ENCODE data around the gene APC.

APC gene

GRCh38 chr5:112870966-112871365 lies 133.3 kb downstream of the APC start:
- WGBS (ENCODE audit: extremely low coverage, insufficient coverage, low lambda C conversion rate): no CpG with 5 or more reads among the region's 3 CpGs
- no peak overlapping the region for H3K18ac ChIP-seq (ENCODE audit: low read length)
- no peak overlapping the region for H3K23ac ChIP-seq (ENCODE audit: low read length)
- no peak overlapping the region for H2BK15ac ChIP-seq (replicated peaks; ENCODE audit: low read depth)
- H3K4me1 ChIP-seq (ENCODE audit: control insufficient read depth, low read depth, low read length): no peaks in the 10 kb centered on the region
- no peak overlapping the region for H4K5ac ChIP-seq (ENCODE audit: low read length)
- H2BK5ac ChIP-seq (ENCODE audit: low read length): no peak overlapping the region
- DNase-seq: no peak
- peaks cover 4% of the 10 kb centered on the region for H3K36me3 ChIP-seq (ENCODE audit: control insufficient read depth, insufficient read depth, low read length)
- no peak overlapping the region for H3K56ac ChIP-seq (ENCODE audit: low read length)
- no peak overlapping the region for H3K9ac ChIP-seq (ENCODE audit: low read length)
- no peak overlapping the region for H2AK5ac ChIP-seq (ENCODE audit: low read length)
- H3K27ac ChIP-seq (ENCODE audit: low read depth, low read length): no peak overlapping the region
- no peak overlapping the region for H3K4me3 ChIP-seq (ENCODE audit: low read length)
- no peak overlapping the region for H3K4me2 ChIP-seq (ENCODE audit: low read length)
- H4K8ac ChIP-seq (ENCODE audit: low read depth, low read length): no peak overlapping the region
- H3K27me3 ChIP-seq (ENCODE audit: insufficient read depth, low read length, poor library complexity): no peaks in the 10 kb centered on the region
- no peaks in the 10 kb centered on the region for H3K79me2 ChIP-seq (ENCODE audit: control insufficient read depth, insufficient read depth, low read length)
- no peaks in the 10 kb centered on the region for H3K79me1 ChIP-seq (ENCODE audit: low read length)
- no peak overlapping the region for H3K4ac ChIP-seq (ENCODE audit: low read depth, low read length)
- no peak overlapping the region for H2BK120ac ChIP-seq (ENCODE audit: low read depth, low read length)

GRCh38 chr5:112876362-112876761 lies 138.7 kb downstream of the APC start:
- no peak overlapping the region for H3K23ac ChIP-seq (ENCODE audit: low read length)
- H3K9ac ChIP-seq (ENCODE audit: low read length): no peak overlapping the region
- no peak overlapping the region for H3K27ac ChIP-seq (ENCODE audit: low read depth, low read length)
- no peak overlapping the region for H3K4ac ChIP-seq (ENCODE audit: low read depth, low read length)
- H2BK120ac ChIP-seq (ENCODE audit: low read depth, low read length): no peak overlapping the region
- peak; percentile 11 for DNase-seq
- no peak overlapping the region for H2BK15ac ChIP-seq (replicated peaks; ENCODE audit: low read depth)
- WGBS (ENCODE audit: extremely low coverage, insufficient coverage, low lambda C conversion rate): no CpG with 5 or more reads among the region's 2 CpGs
- no peak overlapping the region for H3K4me3 ChIP-seq (ENCODE audit: low read length)
- no peak overlapping the region for H2BK5ac ChIP-seq (ENCODE audit: low read length)
- peaks cover 1% of the 10 kb centered on the region for H3K27me3 ChIP-seq (ENCODE audit: insufficient read depth, low read length, poor library complexity)
- no peaks in the 10 kb centered on the region for H3K79me2 ChIP-seq (ENCODE audit: control insufficient read depth, insufficient read depth, low read length)
- no peak overlapping the region for H4K5ac ChIP-seq (ENCODE audit: low read length)
- H3K18ac ChIP-seq (ENCODE audit: low read length): no peak overlapping the region
- H2AK5ac ChIP-seq (ENCODE audit: low read length): no peak overlapping the region
- no peaks in the 10 kb centered on the region for H3K4me1 ChIP-seq (ENCODE audit: control insufficient read depth, low read depth, low read length)
- H3K56ac ChIP-seq (ENCODE audit: low read length): no peak overlapping the region
- H3K4me2 ChIP-seq (ENCODE audit: low read length): no peak overlapping the region
- H3K36me3 ChIP-seq (ENCODE audit: control insufficient read depth, insufficient read depth, low read length): peaks cover 2% of the 10 kb centered on the region
- H3K79me1 ChIP-seq (ENCODE audit: low read length): peaks cover 2% of the 10 kb centered on the region
- H4K8ac ChIP-seq (ENCODE audit: low read depth, low read length): no peak overlapping the region

DNA sequence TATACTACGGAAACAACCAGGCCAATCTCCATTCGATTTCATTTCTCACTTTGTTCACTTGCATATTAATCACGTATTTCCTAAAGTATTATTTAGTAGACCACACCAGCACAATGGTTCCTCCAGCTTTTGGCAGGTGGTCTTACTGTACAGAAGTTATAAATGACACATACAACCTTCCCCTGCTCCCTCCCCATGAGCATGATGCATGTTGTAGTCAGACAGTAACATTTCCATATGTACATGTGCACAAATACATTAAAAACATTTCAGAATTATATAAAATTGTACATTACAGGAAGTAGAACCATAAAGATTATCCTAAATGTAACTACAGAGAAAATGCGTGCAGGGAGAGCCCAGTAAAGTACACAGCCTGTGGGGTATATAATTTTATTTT lies 140.4 kb downstream of the APC start:
- Histone ChIP-seq H3K4me3 (ENCODE audit: low read length) (no peak overlapping the region), H3K4me1 (ENCODE audit: control insufficient read depth, low read depth, low read length) (no peaks in the 10 kb centered on the region), H3K23ac (ENCODE audit: low read length) (no peak overlapping the region), H3K18ac (ENCODE audit: low read length) (no peak overlapping the region), H3K27ac (ENCODE audit: low read depth, low read length) (no peak overlapping the region), H3K4me2 (ENCODE audit: low read length) (no peak overlapping the region), H4K5ac (ENCODE audit: low read length) (no peak overlapping the region), H3K4ac (ENCODE audit: low read depth, low read length) (no peak overlapping the region), H3K79me2 (ENCODE audit: control insufficient read depth, insufficient read depth, low read length) (no peaks in the 10 kb centered on the region), H3K27me3 (ENCODE audit: insufficient read depth, low read length, poor library complexity) (peaks cover 1% of the 10 kb centered on the region), H3K56ac (ENCODE audit: low read length) (no peak overlapping the region), H4K8ac (ENCODE audit: low read depth, low read length) (no peak overlapping the region), H3K36me3 (ENCODE audit: control insufficient read depth, insufficient read depth, low read length) (peaks cover 2% of the 10 kb centered on the region), H3K9ac (ENCODE audit: low read length) (no peak overlapping the region), H2BK15ac (replicated peaks; ENCODE audit: low read depth) (no peak overlapping the region), H2BK120ac (ENCODE audit: low read depth, low read length) (no peak overlapping the region), H2AK5ac (ENCODE audit: low read length) (no peak overlapping the region), H3K79me1 (ENCODE audit: low read length) (peaks cover 5% of the 10 kb centered on the region), H2BK5ac (ENCODE audit: low read length) (no peak overlapping the region)
- DNase-seq: no peak
- WGBS (ENCODE audit: extremely low coverage, insufficient coverage, low lambda C conversion rate): no CpG with 5 or more reads among the region's 4 CpGs

GRCh38 chr5:112878760-112879159 lies 141.1 kb downstream of the APC start:
- H3K4me1 ChIP-seq (ENCODE audit: control insufficient read depth, low read depth, low read length): no peaks in the 10 kb centered on the region
- H3K27ac ChIP-seq (ENCODE audit: low read depth, low read length): no peak overlapping the region
- peak; percentile 56 for DNase-seq

DNA sequence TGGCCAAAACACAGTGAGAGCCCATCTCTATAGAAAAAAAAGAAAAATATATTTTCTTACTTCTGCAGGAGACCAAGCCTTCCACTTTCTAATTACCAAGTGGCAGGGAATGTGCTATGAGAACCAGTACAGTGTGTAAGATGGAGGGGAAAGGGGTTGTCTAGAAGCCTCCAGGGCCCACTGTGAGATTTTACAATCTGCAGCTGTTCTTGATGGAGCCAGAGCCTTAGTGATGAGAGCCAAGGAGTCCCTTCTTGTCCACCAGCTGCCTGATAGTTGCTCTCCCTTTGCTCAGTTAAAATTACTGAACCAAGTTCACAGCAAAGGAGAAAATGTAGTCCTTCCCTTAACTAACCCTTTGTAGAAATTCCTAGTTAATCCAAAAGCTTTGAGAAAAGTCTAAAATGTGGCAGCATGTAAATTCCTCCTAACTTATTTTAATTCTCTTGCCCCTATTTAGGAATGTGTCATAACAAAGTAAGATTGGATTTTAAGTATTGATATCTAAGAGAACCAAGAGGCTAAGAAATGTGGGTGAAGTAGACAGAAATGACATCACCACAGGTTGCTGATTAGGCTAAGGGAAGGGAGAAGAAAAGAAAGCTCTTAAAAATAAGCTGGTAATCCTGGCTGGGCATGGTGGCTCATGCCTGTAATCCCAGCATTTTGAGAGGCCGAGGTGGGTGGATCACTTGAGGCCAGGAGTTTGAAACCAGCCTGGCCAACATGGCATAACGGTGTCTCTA lies 142.7 kb downstream of the APC start:
- no peak overlapping the region for H3K23ac ChIP-seq (ENCODE audit: low read length)
- no peak overlapping the region for H2BK120ac ChIP-seq (ENCODE audit: low read depth, low read length)
- H3K18ac ChIP-seq (ENCODE audit: low read length): no peak overlapping the region
- H3K27me3 ChIP-seq (ENCODE audit: insufficient read depth, low read length, poor library complexity): peaks cover 1% of the 10 kb centered on the region
- H3K79me1 ChIP-seq (ENCODE audit: low read length): peaks cover 6% of the 10 kb centered on the region
- H3K36me3 ChIP-seq (ENCODE audit: control insufficient read depth, insufficient read depth, low read length): peaks cover 6% of the 10 kb centered on the region
- H2AK5ac ChIP-seq (ENCODE audit: low read length): no peak overlapping the region
- H3K56ac ChIP-seq (ENCODE audit: low read length): no peak overlapping the region
- no peak overlapping the region for H3K9ac ChIP-seq (ENCODE audit: low read length)
- no peak overlapping the region for H2BK5ac ChIP-seq (ENCODE audit: low read length)
- no peak overlapping the region for H2BK15ac ChIP-seq (replicated peaks; ENCODE audit: low read depth)
- H3K4me2 ChIP-seq (ENCODE audit: low read length): no peak overlapping the region
- no peak overlapping the region for H3K4me3 ChIP-seq (ENCODE audit: low read length)
- H3K4ac ChIP-seq (ENCODE audit: low read depth, low read length): no peak overlapping the region
- H3K4me1 ChIP-seq (ENCODE audit: control insufficient read depth, low read depth, low read length): no peaks in the 10 kb centered on the region
- no peaks in the 10 kb centered on the region for H3K79me2 ChIP-seq (ENCODE audit: control insufficient read depth, insufficient read depth, low read length)
- WGBS (ENCODE audit: extremely low coverage, insufficient coverage, low lambda C conversion rate): no CpG with 5 or more reads among the region's 2 CpGs
- no peak overlapping the region for H3K27ac ChIP-seq (ENCODE audit: low read depth, low read length)
- H4K5ac ChIP-seq (ENCODE audit: low read length): no peak overlapping the region
- no peak overlapping the region for H4K8ac ChIP-seq (ENCODE audit: low read depth, low read length)
- DNase-seq: no peak

More at GRCh38 chr5:112878760-112879159, 141.1 kb downstream of the APC start:
- no peak overlapping the region for H2BK120ac ChIP-seq (ENCODE audit: low read depth, low read length)
- H3K27me3 ChIP-seq (ENCODE audit: insufficient read depth, low read length, poor library complexity): peaks cover 1% of the 10 kb centered on the region
- peaks cover 5% of the 10 kb centered on the region for H3K36me3 ChIP-seq (ENCODE audit: control insufficient read depth, insufficient read depth, low read length)
- no peak overlapping the region for H3K4me2 ChIP-seq (ENCODE audit: low read length)
- no peak overlapping the region for H2BK5ac ChIP-seq (ENCODE audit: low read length)
- H2AK5ac ChIP-seq (ENCODE audit: low read length): no peak overlapping the region
- no peak overlapping the region for H4K5ac ChIP-seq (ENCODE audit: low read length)
- H3K79me1 ChIP-seq (ENCODE audit: low read length): peaks cover 6% of the 10 kb centered on the region
- no peak overlapping the region for H3K9ac ChIP-seq (ENCODE audit: low read length)
- no peak overlapping the region for H4K8ac ChIP-seq (ENCODE audit: low read depth, low read length)
- H3K4ac ChIP-seq (ENCODE audit: low read depth, low read length): no peak overlapping the region
- no peak overlapping the region for H3K56ac ChIP-seq (ENCODE audit: low read length)
- H3K4me3 ChIP-seq (ENCODE audit: low read length): no peak overlapping the region
- WGBS (ENCODE audit: extremely low coverage, insufficient coverage, low lambda C conversion rate): no CpG with 5 or more reads among the region's 4 CpGs
- H3K18ac ChIP-seq (ENCODE audit: low read length): no peak overlapping the region
- no peak overlapping the region for H3K23ac ChIP-seq (ENCODE audit: low read length)
- no peaks in the 10 kb centered on the region for H3K79me2 ChIP-seq (ENCODE audit: control insufficient read depth, insufficient read depth, low read length)
- no peak overlapping the region for H2BK15ac ChIP-seq (replicated peaks; ENCODE audit: low read depth)

DNA sequence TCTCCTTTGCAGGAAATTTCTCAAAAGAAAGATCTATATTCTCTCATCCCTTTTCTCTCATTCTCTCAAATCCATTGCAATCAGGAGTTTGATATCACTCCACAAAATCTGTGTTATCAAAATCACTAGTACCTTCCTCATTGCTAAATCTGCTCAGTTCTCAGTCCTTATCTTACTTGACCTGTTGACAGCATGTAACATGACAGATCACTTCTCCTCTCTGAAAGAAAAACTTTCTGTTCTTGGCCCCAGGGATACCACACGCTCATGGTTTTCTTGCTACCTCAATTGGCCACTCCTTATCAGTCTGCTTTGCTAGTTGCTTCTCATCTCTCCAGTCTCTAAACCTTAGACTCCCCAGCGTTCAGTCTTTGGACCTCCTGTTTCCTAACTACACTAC lies 145.5 kb downstream of the APC start:
- H3K23ac ChIP-seq (ENCODE audit: low read length): no peak overlapping the region
- no peak overlapping the region for H3K9ac ChIP-seq (ENCODE audit: low read length)
- WGBS (ENCODE audit: extremely low coverage, insufficient coverage, low lambda C conversion rate): no CpG with 5 or more reads among the region's 2 CpGs
- H3K18ac ChIP-seq (ENCODE audit: low read length): no peak overlapping the region
- no peak overlapping the region for H3K27ac ChIP-seq (ENCODE audit: low read depth, low read length)
- no peak overlapping the region for H4K8ac ChIP-seq (ENCODE audit: low read depth, low read length)
- no peak for DNase-seq
- no peak overlapping the region for H3K4ac ChIP-seq (ENCODE audit: low read depth, low read length)
- H3K79me2 ChIP-seq (ENCODE audit: control insufficient read depth, insufficient read depth, low read length): no peaks in the 10 kb centered on the region
- peaks cover 7% of the 10 kb centered on the region for H3K36me3 ChIP-seq (ENCODE audit: control insufficient read depth, insufficient read depth, low read length)
- H3K79me1 ChIP-seq (ENCODE audit: low read length): peaks cover 4% of the 10 kb centered on the region
- no peaks in the 10 kb centered on the region for H3K27me3 ChIP-seq (ENCODE audit: insufficient read depth, low read length, poor library complexity)
- no peak overlapping the region for H4K5ac ChIP-seq (ENCODE audit: low read length)
- H2BK15ac ChIP-seq (replicated peaks; ENCODE audit: low read depth): no peak overlapping the region
- no peak overlapping the region for H3K56ac ChIP-seq (ENCODE audit: low read length)
- no peaks in the 10 kb centered on the region for H3K4me1 ChIP-seq (ENCODE audit: control insufficient read depth, low read depth, low read length)
- H2BK5ac ChIP-seq (ENCODE audit: low read length): no peak overlapping the region
- no peak overlapping the region for H2AK5ac ChIP-seq (ENCODE audit: low read length)
- H2BK120ac ChIP-seq (ENCODE audit: low read depth, low read length): no peak overlapping the region
- H3K4me3 ChIP-seq (ENCODE audit: low read length): no peak overlapping the region
- H3K4me2 ChIP-seq (ENCODE audit: low read length): no peak overlapping the region
